ENCODE results near the gene SCAMP1. TPM values are rescaled to one million over a fixed set of nuclear protein-coding genes. Genes with fewer than 3 reads are reported as not detected.

Gene SCAMP1
- total RNA-seq, 1 donor from 2014 or later: 21.9 TPM

- Histone ChIP-seq H3K27ac (peak overlapping the region; percentile 64), H3K9me3 (no peaks in the 10 kb centered on the region), H3K4me3 (no peak overlapping the region), H3K27me3 (no peaks in the 10 kb centered on the region), H3K36me3 (no peaks in the 10 kb centered on the region), H3K4me1 (peaks cover 32% of the 10 kb centered on the region)
- TF ChIP-seq POLR2A (IDR thresholded peaks at IDR 0.05) (no peak), CTCF (IDR thresholded peaks at IDR 0.05) (no peak), POLR2AphosphoS5 (IDR thresholded peaks at IDR 0.05; ENCODE audit: insufficient read depth in 1 of 2, low read depth in 1 of 2) (no peak)
- DNase-seq (ENCODE audit: extremely low spot score in 2 of 2): no peak
- intact Hi-C loops (cut with DNase I): no loop called here
These were observed 167.5 kb downstream of the SCAMP1 start for GRCh38 chr5:78527925-78528324.

Small RNA genes lying within 50 kb of the gene (small RNA-seq; reads per million reads assigned to genes)
- gene RF00019 (not detected), gene RNU6-183P (not detected)

Other genes starting within 250 kb of the SCAMP1 start
- gene AP3B1, start 65.9 kb upstream of the SCAMP1 start, total RNA-seq: 49.6 TPM